Measurements from ENCODE around the gene NTNG1. TPM values are rescaled to one million over a fixed set of nuclear protein-coding genes. Genes with fewer than 3 reads are reported as not detected.

NTNG1 gene
- total RNA-seq, 2 experiments from 2014 or later = not detected

DNA sequence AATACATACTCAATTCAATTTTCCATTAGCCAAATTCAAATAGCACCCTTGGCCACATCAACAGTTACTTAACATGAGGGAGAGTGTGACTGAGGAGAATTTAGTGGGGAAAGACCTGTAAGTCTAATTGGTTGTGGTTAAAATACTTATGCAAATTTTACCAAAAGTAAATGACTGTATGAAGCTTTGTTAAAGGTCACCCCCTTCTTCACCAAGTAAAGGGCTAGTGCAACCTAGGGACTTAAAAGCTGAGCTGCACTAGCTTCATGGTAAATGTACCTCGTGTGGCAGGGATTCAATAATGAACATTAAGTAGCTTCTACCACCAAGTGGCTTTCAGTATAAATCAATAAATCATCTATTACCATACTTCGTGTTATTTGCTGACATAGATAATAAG, 372.0 kb downstream of the NTNG1 start:
- H3K9me3 ChIP-seq (ENCODE audit: control insufficient read depth in 1 of 2, insufficient read depth in 1 of 2, low read length in 2 of 2) = peaks cover 0 to 8% of the 10 kb centered on the region in 2 experiments
- H3K4me1 ChIP-seq (ENCODE audit: insufficient read depth, low read length) = no peaks in the 10 kb centered on the region
- POLR2A ChIA-PET = no interaction called here
- H3K27me3 Mint-ChIP-seq = no peaks in the 10 kb centered on the region
- intact Hi-C loops (cut with DNase I, micrococcal nuclease) = no loop called here
- H3K27me3 ChIP-seq (ENCODE audit: control insufficient read depth in 1 of 2, insufficient read depth in 2 of 2, low read length in 2 of 2) = no peaks in the 10 kb centered on the region
- no peaks in the 10 kb centered on the region for H3K36me3 ChIP-seq (ENCODE audit: insufficient read depth, low read length)
- peaks cover 2% of the 10 kb centered on the region for H3K9me3 Mint-ChIP-seq
- H3K27ac Mint-ChIP-seq = no peak overlapping the region
- no peak overlapping the region for H3K4me3 Mint-ChIP-seq
- ATAC-seq (ENCODE audit: poor library complexity) (no peak), DNase-seq (no peak)
- TF ChIP-seq, protein P1, sequence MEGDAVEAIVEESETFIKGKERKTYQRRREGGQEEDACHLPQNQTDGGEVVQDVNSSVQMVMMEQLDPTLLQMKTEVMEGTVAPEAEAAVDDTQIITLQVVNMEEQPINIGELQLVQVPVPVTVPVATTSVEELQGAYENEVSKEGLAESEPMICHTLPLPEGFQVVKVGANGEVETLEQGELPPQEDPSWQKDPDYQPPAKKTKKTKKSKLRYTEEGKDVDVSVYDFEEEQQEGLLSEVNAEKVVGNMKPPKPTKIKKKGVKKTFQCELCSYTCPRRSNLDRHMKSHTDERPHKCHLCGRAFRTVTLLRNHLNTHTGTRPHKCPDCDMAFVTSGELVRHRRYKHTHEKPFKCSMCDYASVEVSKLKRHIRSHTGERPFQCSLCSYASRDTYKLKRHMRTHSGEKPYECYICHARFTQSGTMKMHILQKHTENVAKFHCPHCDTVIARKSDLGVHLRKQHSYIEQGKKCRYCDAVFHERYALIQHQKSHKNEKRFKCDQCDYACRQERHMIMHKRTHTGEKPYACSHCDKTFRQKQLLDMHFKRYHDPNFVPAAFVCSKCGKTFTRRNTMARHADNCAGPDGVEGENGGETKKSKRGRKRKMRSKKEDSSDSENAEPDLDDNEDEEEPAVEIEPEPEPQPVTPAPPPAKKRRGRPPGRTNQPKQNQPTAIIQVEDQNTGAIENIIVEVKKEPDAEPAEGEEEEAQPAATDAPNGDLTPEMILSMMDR (IDR thresholded peaks at IDR 0.05) = no peak
- CTCF ChIA-PET = no interaction called here
- no peaks in the 10 kb centered on the region for H3K36me3 Mint-ChIP-seq (ENCODE audit: low read depth)
- no peak overlapping the region for H3K4me3 ChIP-seq (ENCODE audit: low read length)
- H3K27ac ChIP-seq (ENCODE audit: low read depth in 1 of 2, low read length in 2 of 2) = no peak overlapping the region
- H3K4me1 Mint-ChIP-seq (ENCODE audit: low read depth) = no peaks in the 10 kb centered on the region

DNA sequence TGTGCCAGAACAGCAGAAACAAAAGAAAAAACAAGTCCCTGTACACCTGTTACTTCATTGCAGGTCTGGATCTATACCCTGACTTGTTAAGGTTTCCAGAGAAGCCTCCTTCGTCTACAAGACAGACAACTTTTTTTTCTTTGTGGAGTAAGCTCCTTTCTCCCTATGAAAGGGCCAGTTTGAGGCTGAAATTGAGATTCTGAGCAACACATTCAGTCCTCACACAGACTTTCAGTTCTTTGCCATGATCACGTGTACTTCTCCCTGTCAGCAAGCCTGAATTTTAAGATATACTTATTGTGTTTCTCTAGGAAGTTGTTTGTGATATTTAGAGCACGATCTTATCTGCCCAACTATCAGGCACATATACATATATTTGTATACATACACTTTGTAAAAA, 374.0 kb downstream of the NTNG1 start:
- Mint-ChIP-seq H3K4me3 (no peak overlapping the region), H3K4me1 (ENCODE audit: low read depth) (no peaks in the 10 kb centered on the region), H3K27me3 (no peaks in the 10 kb centered on the region), H3K27ac (no peak overlapping the region), H3K9me3 (no peaks in the 10 kb centered on the region), H3K36me3 (ENCODE audit: low read depth) (no peaks in the 10 kb centered on the region)
- ChIA-PET POLR2A (no interaction called here), CTCF (no interaction called here)
- DNase-seq (no peak), ATAC-seq (ENCODE audit: poor library complexity) (no peak)
- Histone ChIP-seq H3K9me3 (ENCODE audit: control insufficient read depth in 1 of 2, insufficient read depth in 1 of 2, low read length in 2 of 2) (peaks cover 0 to 8% of the 10 kb centered on the region in 2 experiments), H3K4me1 (ENCODE audit: insufficient read depth, low read length) (no peaks in the 10 kb centered on the region), H3K27me3 (ENCODE audit: control insufficient read depth in 1 of 2, insufficient read depth in 2 of 2, low read length in 2 of 2) (no peaks in the 10 kb centered on the region), H3K4me3 (ENCODE audit: low read length) (no peak overlapping the region), H3K36me3 (ENCODE audit: insufficient read depth, low read length) (no peaks in the 10 kb centered on the region), H3K27ac (ENCODE audit: low read depth in 1 of 2, low read length in 2 of 2) (no peak overlapping the region)
- intact Hi-C loops (cut with DNase I, micrococcal nuclease) = no loop called here
- TF ChIP-seq, protein P1 (IDR thresholded peaks at IDR 0.05) = no peak

DNA sequence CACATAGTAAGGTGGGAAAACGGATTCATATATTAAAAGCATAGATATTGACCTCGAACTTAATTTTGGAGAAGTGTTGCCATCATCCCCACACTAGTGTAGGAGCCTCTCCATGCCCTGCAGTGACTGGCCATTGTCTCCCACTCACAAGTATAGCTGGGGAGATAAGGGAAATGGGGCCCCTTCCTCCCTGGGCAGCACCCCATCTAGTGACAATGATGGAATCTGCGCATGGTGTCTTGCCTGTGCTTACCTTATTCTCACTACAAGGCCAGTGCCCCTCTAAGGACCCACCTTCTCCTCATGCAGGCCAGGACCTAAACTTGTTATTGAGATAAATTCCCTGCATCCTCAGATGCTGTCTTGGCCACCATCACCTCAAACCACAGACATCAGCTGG, 374.9 kb downstream of the NTNG1 start:
- Mint-ChIP-seq H3K27ac (no peak overlapping the region), H3K9me3 (no peaks in the 10 kb centered on the region), H3K27me3 (no peaks in the 10 kb centered on the region), H3K36me3 (ENCODE audit: low read depth) (no peaks in the 10 kb centered on the region), H3K4me3 (no peak overlapping the region), H3K4me1 (ENCODE audit: low read depth) (no peaks in the 10 kb centered on the region)
- CTCF ChIA-PET = no interaction called here
- no peaks in the 10 kb centered on the region for H3K36me3 ChIP-seq (ENCODE audit: insufficient read depth, low read length)
- H3K4me3 ChIP-seq (ENCODE audit: low read length) = no peak overlapping the region
- TF ChIP-seq, protein P1 (IDR thresholded peaks at IDR 0.05) = no peak
- intact Hi-C loops (cut with DNase I, micrococcal nuclease) = no loop called here
- DNase-seq = no peak
- no peaks in the 10 kb centered on the region for H3K27me3 ChIP-seq (ENCODE audit: control insufficient read depth in 1 of 2, insufficient read depth in 2 of 2, low read length in 2 of 2)
- H3K4me1 ChIP-seq (ENCODE audit: insufficient read depth, low read length) = no peaks in the 10 kb centered on the region
- no peak for ATAC-seq (ENCODE audit: poor library complexity)
- POLR2A ChIA-PET = no interaction called here
- H3K27ac ChIP-seq (ENCODE audit: low read depth in 1 of 2, low read length in 2 of 2) = no peak overlapping the region
- peaks cover 0 to 3% of the 10 kb centered on the region in 2 experiments for H3K9me3 ChIP-seq (ENCODE audit: control insufficient read depth in 1 of 2, insufficient read depth in 1 of 2, low read length in 2 of 2)

Measured in CD4-positive, alpha-beta T cell (primary cell).